K562 (cell line): ENCODE measurements around the gene TBC1D7. TPM values are rescaled to one million over a fixed set of nuclear protein-coding genes. Genes with fewer than 3 reads are reported as not detected.
A peak's percentile ranks its signal among the peaks of the same experiment; 100 is the strongest.

Source experiments
- ATAC-seq: fragments of 200-7000 bp; cut with Tn5 transposase; 3 replicates; pipeline ENCODE4 v1.9.1; 2020; ENCODE audit warnings: moderate library complexity
- BruUV-seq: library from RNA; stranded (reverse); fragments of 400-500 nt; replicated peaks from 2 replicates; lab custom pipeline; 2021; lab: Mats Ljungman, UMichigan
- CTCF ChIA-PET: fragments of 300-600 bp; formaldehyde crosslinking; extraction: SDS; loops from one replicate; lab custom pipeline; 2021; ENCODE audit warnings: low intra/inter-chr PET ratio; lab: Yijun Ruan, JAX
- POLR2A ChIA-PET: fragments of 300-600, 350-650 bp; sonication (Branson Sonifier 250); formaldehyde crosslinking; extraction: SDS; loops from one replicate; lab custom pipeline; 2021; ENCODE audit warnings: antibody characterized with exemption, inconsistent platforms; lab: Yijun Ruan, JAX
- DNase-seq, 4 experiments: peaks; one replicate each; pipeline versions ENCODE4 v3.0.0 to v3.0.0-alpha.2; 2011 to 2018; ENCODE audit warnings: low spot score in 3 of 4, mixed read lengths in 3 of 4; ENCODE audit errors: extremely low read depth in 1 of 4
- FAIRE-seq: peaks from 2 replicates; lab custom pipeline; 2011; peaks lifted over from hg19 to GRCh38; lab: Jason Lieb, UNC
- H2AFZ ChIP-seq: 2 replicates; pipeline ENCODE4 v1.6.0; 2011; ENCODE audit warnings: low read depth, low read length, control low read depth, inconsistent platforms
- H3K27ac ChIP-seq: fragments of 200-600 bp; 3 replicates; pipeline ENCODE4 v1.8.0; 2011; ENCODE audit warnings: low read depth, mild to moderate bottlenecking, control low read depth, inconsistent platforms, low read length, moderate library complexity, mixed read lengths; ENCODE audit errors: extremely low read depth
- H3K27me3 ChIP-seq, 2 experiments: fragments of 300-600 bp in 1 of 2; 2 replicates in 1 of 2; 3 replicates in 1 of 2; pipeline versions ENCODE4 v1.6.0 to v1.8.0; 2011; ENCODE audit warnings: inconsistent platforms in 2 of 2, low read length in 2 of 2, mild to moderate bottlenecking in 1 of 2, mixed read lengths in 1 of 2, moderate library complexity in 1 of 2; ENCODE audit not compliant: control insufficient read depth in 2 of 2, insufficient read depth in 2 of 2
- H3K36me3 ChIP-seq: fragments of 300-600 bp; 3 replicates; pipeline ENCODE4 v1.8.0; 2011; ENCODE audit warnings: mild to moderate bottlenecking, low read length, inconsistent platforms; ENCODE audit not compliant: control insufficient read depth, insufficient read depth
- H3K4me1 ChIP-seq, 2 experiments: fragments of 200-600 bp in 1 of 2; replicated peaks in 1 of 2; 2 replicates in 1 of 2; 3 replicates in 1 of 2; pipeline versions ENCODE4 v1.5.1 to v1.8.0; 2011; ENCODE audit warnings: inconsistent platforms in 2 of 2, low read length in 2 of 2, mild to moderate bottlenecking in 1 of 2, mixed read lengths in 1 of 2, moderate library complexity in 1 of 2; ENCODE audit not compliant: control insufficient read depth in 2 of 2, insufficient read depth in 2 of 2
- H3K4me2 ChIP-seq: 2 replicates; pipeline ENCODE4 v1.6.1; 2011; ENCODE audit warnings: low read length, control low read depth, inconsistent platforms, mixed read lengths; ENCODE audit not compliant: insufficient read depth
- H3K4me3 ChIP-seq: fragments of 200-600 bp; sonication (generic), shearing (Covaris generic); 2 replicates; pipeline ENCODE4 v1.5.1; 2016; ENCODE audit warnings: control low read depth, inconsistent platforms
- H3K79me2 ChIP-seq: fragments of 200-600 bp; 3 replicates; pipeline ENCODE4 v1.8.0; 2011; ENCODE audit warnings: low read length, inconsistent platforms; ENCODE audit not compliant: control insufficient read depth, insufficient read depth
- H3K9ac ChIP-seq, 2 experiments: 2 replicates each; pipeline versions ENCODE4 v1.6.0 to v1.6.1; 2011; ENCODE audit warnings: low read depth in 2 of 2, low read length in 2 of 2, control low read depth in 1 of 2, inconsistent platforms in 1 of 2, mild to moderate bottlenecking in 1 of 2, mixed read lengths in 1 of 2; ENCODE audit not compliant: insufficient read depth in 1 of 2
- H3K9me1 ChIP-seq: one replicate; pipeline ENCODE4 v1.6.0; 2011; ENCODE audit warnings: inconsistent platforms, mild to moderate bottlenecking, low read length, moderate library complexity; ENCODE audit not compliant: control insufficient read depth, insufficient read depth
- H3K9me3 ChIP-seq: replicated peaks from 2 replicates; pipeline ENCODE4 v1.5.1; 2011; ENCODE audit warnings: low read depth, low read length, inconsistent platforms; ENCODE audit not compliant: control insufficient read depth, insufficient read depth
- H4K20me1 ChIP-seq: replicated peaks from 2 replicates; pipeline ENCODE4 v1.6.1; 2011; ENCODE audit warnings: low read length, inconsistent platforms, mixed read lengths; ENCODE audit not compliant: control insufficient read depth, insufficient read depth
- DPF2 ChIP-seq: fragments of 450-650 bp; IDR thresholded peaks from 2 replicates; pipeline ENCODE4 v1.6.1; 2016
- LARP7 ChIP-seq: fragments of 450-650 bp; IDR thresholded peaks from 2 replicates; pipeline ENCODE4 v1.6.1; 2016
- MXD1 ChIP-seq: fragments of 250-450 bp; sonication (Bioruptor Pico); IDR thresholded peaks from 2 replicates; pipeline ENCODE4 v1.8.0; 2021; ENCODE audit warnings: borderline replicate concordance, mild to moderate bottlenecking, moderate library complexity; ENCODE audit not compliant: poor library complexity, severe bottlenecking
- ZBTB49 ChIP-seq: sonication (generic); formaldehyde crosslinking; IDR thresholded peaks from 2 replicates; pipeline ENCODE4 v1.8.0; 2022; ENCODE audit warnings: missing genetic modification reagents, mild to moderate bottlenecking, borderline replicate concordance
- ZNF384 ChIP-seq: IDR thresholded peaks from 2 replicates; pipeline ENCODE4 v1.6.1; 2012; ENCODE audit warnings: low read depth, low read length, improper control_type of control experiment
- WGBS: fragments of 100-300 bp; shearing (Covaris generic); methylation state at CpG from one replicate; pipeline ENCODE4 v1.1.6; 2016; ENCODE audit warnings: low coverage, mixed read lengths; ENCODE audit not compliant: insufficient coverage; ENCODE audit errors: missing lambda C conversion rate; 5-methylcytosine and 5-hydroxymethylcytosine counted together
- in situ Hi-C: fragments of 300-500 bp; cut with MboI; formaldehyde crosslinking; loops from 4 replicates; pipeline ENCODE4 v1.15.0; 2018; ENCODE audit warnings: inconsistent platforms, mixed read lengths
- intact Hi-C: fragments of 100-400 bp; cut with micrococcal nuclease; formaldehyde crosslinking; loops from 2 replicates; pipeline ENCODE4 v1.14.2; 2022
- polyA plus RNA-seq, 8 experiments: library from polyadenylated mRNA; depleted of rRNA in 4 of 8; stranded (reverse) in 5 of 8; unstranded in 3 of 8; fragments of >200 nt; fragmentation: Nextera tagmentation in 2 of 8; fragmentation: Illumina TruSeq in 1 of 8; extraction: Ambion mirVana in 2 of 8; extraction: Trizol in 1 of 8; gene quantifications; 2 replicates each; pipeline versions ENCODE4 v1.2.1 to v1.2.3, GENCODE V29; 2011 to 2014; ENCODE audit warnings: inconsistent platforms in 1 of 8, missing spikeins in 1 of 8
- total RNA-seq, 7 experiments: library from RNA; depleted of rRNA in 6 of 7; stranded (reverse); fragments of >200 nt in 6 of 7; fragmentation: Illumina TruSeq in 2 of 7; extraction: Trizol in 2 of 7; gene quantifications; 2 replicates each; pipeline versions ENCODE4 v1.2.1 to v1.2.3, GENCODE V29; 2011 to 2021; ENCODE audit warnings: low replicate concordance in 1 of 7

The TBC1D7 gene
- total and polyA plus RNA-seq, 9 of the 15 experiments (the other 6 are each of a cell fraction or from before 2014, with no cell fraction given) = 49.4 to 107 (median 61.1) TPM

- H3K9ac ChIP-seq = no peak overlapping the region
- ATAC-seq (no peak), FAIRE-seq (no peak), DNase-seq (no peak)
- CTCF ChIA-PET = no interaction called here
- TF ChIP-seq MXD1 = no peak
- TF ChIP-seq LARP7 = no peak
- no peak for TF ChIP-seq DPF2
- TF ChIP-seq ZBTB49 = no peak
- TF ChIP-seq ZNF384 = peak; percentile 75
- in situ Hi-C loops (no loop called here), intact Hi-C loops (no loop called here)
- no peaks in the 10 kb centered on the region for H3K79me2 ChIP-seq
- H3K4me3 ChIP-seq = no peak overlapping the region
- H3K4me1 ChIP-seq = no peaks in the 10 kb centered on the region; a peak in 2 of 5 replicates
- no peak overlapping the region for H2AFZ ChIP-seq
- peaks cover 10% of the 10 kb centered on the region for H4K20me1 ChIP-seq
- WGBS = no CpG with 5 or more reads among the region's 1 CpG
- H3K27ac ChIP-seq = no peak overlapping the region
- peaks cover 0 to 21% of the 10 kb centered on the region in 2 experiments; a peak in 3 of 5 replicates for H3K27me3 ChIP-seq
- BruUV-seq = no TSS peak
- no peak overlapping the region for H3K4me2 ChIP-seq
- H3K9me1 ChIP-seq = no peaks in the 10 kb centered on the region
- POLR2A ChIA-PET = interaction anchor here (1.5 kb wide), 2 partner anchors 16 to 18 kb away, joined by 4 to 6 read pairs; no protein-coding TSS in a partner anchor
- no peaks in the 10 kb centered on the region for H3K36me3 ChIP-seq
- no peaks in the 10 kb centered on the region for H3K9me3 ChIP-seq
These were observed 45.1 kb upstream of the TBC1D7 start for GRCh38 chr6:13373488-13373886.
